GM12878 (cell line): ENCODE measurements around the gene SF1. TPM values are rescaled to one million over a fixed set of nuclear protein-coding genes. Genes with fewer than 3 reads are reported as not detected.

Experiments used
- ATAC-seq: fragments of 200-7000 bp; cut with Tn5 transposase; 3 replicates; pipeline ENCODE4 v1.9.1; 2020; ENCODE audit warnings: mild to moderate bottlenecking, moderate library complexity
- BruUV-seq: library from RNA; stranded (reverse); fragments of 400-500 nt; replicated peaks from 2 replicates; lab custom pipeline; 2021; lab: Mats Ljungman, UMichigan
- CTCF ChIA-PET: fragments of 300-600 bp; sonication (Branson Sonifier 250); formaldehyde crosslinking; extraction: SDS; loops from one replicate; lab custom pipeline; 2021; ENCODE audit warnings: inconsistent platforms; lab: Yijun Ruan, JAX
- POLR2A ChIA-PET: fragments of 350-600 bp; formaldehyde crosslinking; extraction: SDS; loops from one replicate; lab custom pipeline; 2021; ENCODE audit warnings: inconsistent platforms; lab: Charles Lee
- RAD21 ChIA-PET: fragments of 300-600 bp; sonication (Branson Sonifier 250); formaldehyde crosslinking; loops from one replicate; lab custom pipeline; 2023; ENCODE audit warnings: antibody characterized with exemption; ENCODE audit not compliant: unreplicated experiment; lab: Charles Lee
- SMC1A ChIA-PET: fragments of 300-600 bp; sonication (Branson Sonifier 250); formaldehyde crosslinking; loops from one replicate; lab custom pipeline; 2023; ENCODE audit not compliant: unreplicated experiment, uncharacterized antibody; lab: Charles Lee
- DNase-seq: peaks from one replicate; pipeline ENCODE4 v3.0.0-alpha.2; 2011; ENCODE audit warnings: low read depth, low spot score
- FAIRE-seq: peaks from 3 replicates; lab custom pipeline; 2011; peaks lifted over from hg19 to GRCh38; lab: Jason Lieb, UNC
- H2AFZ ChIP-seq: 2 replicates; pipeline ENCODE4 v1.6.0; 2011; ENCODE audit warnings: low read depth, low read length, control low read depth; ENCODE audit not compliant: control insufficient read depth
- H3K27ac ChIP-seq: 2 replicates; pipeline ENCODE4 v1.5.1; 2011; ENCODE audit warnings: control low read depth; ENCODE audit not compliant: control insufficient read depth, insufficient read depth
- H3K27me3 ChIP-seq, 2 experiments: replicated peaks in 1 of 2; 2 replicates each; pipeline versions ENCODE4 v1.6.0 to v1.6.1; 2011; ENCODE audit warnings: low read length in 1 of 2; ENCODE audit not compliant: control insufficient read depth in 2 of 2, insufficient read depth in 2 of 2
- H3K36me3 ChIP-seq, 2 experiments: 2 replicates each; pipeline ENCODE4 v1.5.1; 2011; ENCODE audit warnings: low read length in 1 of 2; ENCODE audit not compliant: control insufficient read depth in 2 of 2, insufficient read depth in 2 of 2
- H3K4me1 ChIP-seq: 2 replicates; pipeline ENCODE4 v1.6.1; 2011; ENCODE audit warnings: mild to moderate bottlenecking, low read length, moderate library complexity, mixed read lengths; ENCODE audit not compliant: control insufficient read depth, insufficient read depth
- H3K4me2 ChIP-seq: 2 replicates; pipeline ENCODE4 v1.6.0; 2011; ENCODE audit warnings: control low read depth; ENCODE audit not compliant: control insufficient read depth, insufficient read depth
- H3K4me3 ChIP-seq: fragments of 200-600 bp; sonication (generic); 2 replicates; pipeline ENCODE4 v1.5.1; 2016
- H3K79me2 ChIP-seq: 2 replicates; pipeline ENCODE4 v1.6.0; 2011; ENCODE audit warnings: low read length; ENCODE audit not compliant: control insufficient read depth, insufficient read depth
- H3K9ac ChIP-seq: 2 replicates; pipeline ENCODE4 v1.8.0; 2011; ENCODE audit warnings: low read length, control low read depth, mixed read lengths; ENCODE audit not compliant: control insufficient read depth, insufficient read depth
- H3K9me3 ChIP-seq: replicated peaks from 3 replicates; pipeline ENCODE4 v1.5.1; 2011; ENCODE audit warnings: mild to moderate bottlenecking, low read length; ENCODE audit not compliant: control insufficient read depth, insufficient read depth
- H4K20me1 ChIP-seq: 2 replicates; pipeline ENCODE4 v1.6.0; 2011; ENCODE audit not compliant: control insufficient read depth, insufficient read depth
- CREB1 ChIP-seq: IDR thresholded peaks from 2 replicates; pipeline ENCODE4 v1.6.1; 2012; ENCODE audit warnings: low read depth, mild to moderate bottlenecking, inconsistent platforms
- CREM ChIP-seq: IDR thresholded peaks from 2 replicates; pipeline ENCODE4 v1.6.1; 2014; ENCODE audit warnings: antibody characterized with exemption, low read depth
- DPF2 ChIP-seq: fragments of 450-650 bp; IDR thresholded peaks from 2 replicates; pipeline ENCODE4 v1.6.1; 2017; ENCODE audit warnings: mild to moderate bottlenecking
- ESRRA ChIP-seq: IDR thresholded peaks from 2 replicates; pipeline ENCODE4 v1.6.1; 2012; ENCODE audit warnings: mild to moderate bottlenecking, low read length, improper control_type of control experiment
- FOXK2 ChIP-seq: fragments of 450-650 bp; IDR thresholded peaks from 2 replicates; pipeline ENCODE4 v1.6.1; 2017; ENCODE audit warnings: mild to moderate bottlenecking, moderate library complexity
- GABPA ChIP-seq: IDR thresholded peaks from 2 replicates; pipeline ENCODE4 v1.6.1; 2014; ENCODE audit warnings: antibody characterized with exemption, low read depth, mild to moderate bottlenecking, inconsistent platforms
- IKZF1 ChIP-seq: fragments of 450-650 bp; conservative IDR thresholded peaks from 2 replicates; pipeline ENCODE4 v1.6.1; 2017; ENCODE audit warnings: antibody characterized with exemption, mild to moderate bottlenecking
- JUND ChIP-seq: IDR thresholded peaks from 2 replicates; pipeline ENCODE4 v1.6.1; 2012; ENCODE audit warnings: low read depth, mild to moderate bottlenecking, low read length, improper control_type of control experiment, moderate library complexity
- NRF1 ChIP-seq: conservative IDR thresholded peaks from 2 replicates; pipeline ENCODE4 v1.6.1; 2011; ENCODE audit warnings: mild to moderate bottlenecking, low read depth, low read length, improper control_type of control experiment
- POLR2AphosphoS2 ChIP-seq: IDR thresholded peaks from 2 replicates; pipeline ENCODE4 v1.6.1; 2011; ENCODE audit warnings: low read depth, mild to moderate bottlenecking, low read length, improper control_type of control experiment, moderate library complexity
- POU2F2 ChIP-seq: IDR thresholded peaks from 3 replicates; pipeline ENCODE4 v1.6.1; 2011; ENCODE audit warnings: low read depth, mild to moderate bottlenecking, low read length, borderline replicate concordance
- RB1 ChIP-seq: fragments of 450-650 bp; formaldehyde crosslinking; IDR thresholded peaks from 2 replicates; pipeline ENCODE4 v1.6.1; 2017; ENCODE audit warnings: mild to moderate bottlenecking, borderline replicate concordance
- SIN3A ChIP-seq: IDR thresholded peaks from 2 replicates; pipeline ENCODE4 v1.6.1; 2012; ENCODE audit warnings: low read depth, low read length, improper control_type of control experiment
- SMAD5 ChIP-seq: IDR thresholded peaks from 2 replicates; pipeline ENCODE4 v1.6.1; 2016; ENCODE audit warnings: antibody characterized with exemption, low read depth
- SMC3 ChIP-seq: IDR thresholded peaks from 2 replicates; pipeline ENCODE4 v1.6.1; 2011; ENCODE audit warnings: low read length, improper control_type of control experiment, borderline replicate concordance
- TARDBP ChIP-seq: IDR thresholded peaks from 2 replicates; pipeline ENCODE4 v1.6.1; 2016; ENCODE audit warnings: borderline replicate concordance
- YBX1 ChIP-seq: fragments of 450-650 bp; IDR thresholded peaks from 2 replicates; pipeline ENCODE4 v1.6.1; 2016; ENCODE audit warnings: antibody characterized with exemption
- ZNF384 ChIP-seq: IDR thresholded peaks from 2 replicates; pipeline ENCODE4 v1.6.1; 2012; ENCODE audit warnings: low read depth, mild to moderate bottlenecking, low read length, improper control_type of control experiment, borderline replicate concordance
- WGBS: methylation state at CpG from one replicate; pipeline ENCODE4 v1.1.6; 2016; ENCODE audit warnings: low lambda C conversion rate; ENCODE audit not compliant: insufficient replicate concordance, insufficient coverage; ENCODE audit errors: missing lambda C conversion rate; 5-methylcytosine and 5-hydroxymethylcytosine counted together
- in situ Hi-C: fragments of 300-500 bp; cut with MboI; formaldehyde crosslinking; loops from 9 replicates; pipeline ENCODE4 v1.14.3; 2018; ENCODE audit warnings: mixed read lengths
- intact Hi-C: fragments of 100-400 bp; cut with micrococcal nuclease; formaldehyde crosslinking; loops from one replicate; pipeline ENCODE4 v1.14.2; 2022; ENCODE audit not compliant: unreplicated experiment
- polyA plus RNA-seq, 11 experiments: library from polyadenylated mRNA; depleted of rRNA in 4 of 11; unstranded in 6 of 11; stranded (reverse) in 5 of 11; fragments of >200 nt; fragmentation: Nextera tagmentation in 4 of 11; fragmentation: Illumina TruSeq in 1 of 11; extraction: Ambion mirVana in 4 of 11; extraction: Trizol in 1 of 11; gene quantifications; 1 replicate in 1 of 11; 2 replicates in 10 of 11; pipeline versions ENCODE4 v1.2.1 to v1.2.3, GENCODE V29; 2011 to 2016; ENCODE audit warnings: inconsistent platforms in 2 of 11, missing spikeins in 2 of 11, low read depth in 1 of 11
- total RNA-seq, 4 experiments: library from RNA; depleted of rRNA in 3 of 4; stranded (reverse); fragments of >200 nt in 3 of 4; fragmentation: Illumina TruSeq in 1 of 4; extraction: Trizol in 1 of 4; gene quantifications; 2 replicates each; pipeline versions ENCODE4 v1.2.1 to v1.2.3, GENCODE V29; 2013 to 2021
- TF ChIP-seq, protein P1 (sequence below), 3 experiments: IDR thresholded peaks in 2 of 3; conservative IDR thresholded peaks in 1 of 3; 2 replicates each; pipeline ENCODE4 v1.5.1; 2011; ENCODE audit warnings: low read depth in 3 of 3, low read length in 3 of 3, mild to moderate bottlenecking in 3 of 3, control low read depth in 2 of 3, moderate library complexity in 2 of 3, inconsistent platforms in 1 of 3, mixed read lengths in 1 of 3; ENCODE audit not compliant: control insufficient read depth in 2 of 3, insufficient read depth in 1 of 3; ENCODE audit errors: extremely low read depth in 1 of 3
- TF ChIP-seq, protein P2 (sequence below): fragments of 450-650 bp; IDR thresholded peaks from 2 replicates; pipeline ENCODE4 v1.6.1; 2017; ENCODE audit warnings: mild to moderate bottlenecking

Gene SF1
- total and polyA plus RNA-seq, 10 of the 15 experiments (the other 5 are each of a cell fraction or from before 2014, with no cell fraction given), result 13.6 to 337 (median 103) TPM

DNA sequence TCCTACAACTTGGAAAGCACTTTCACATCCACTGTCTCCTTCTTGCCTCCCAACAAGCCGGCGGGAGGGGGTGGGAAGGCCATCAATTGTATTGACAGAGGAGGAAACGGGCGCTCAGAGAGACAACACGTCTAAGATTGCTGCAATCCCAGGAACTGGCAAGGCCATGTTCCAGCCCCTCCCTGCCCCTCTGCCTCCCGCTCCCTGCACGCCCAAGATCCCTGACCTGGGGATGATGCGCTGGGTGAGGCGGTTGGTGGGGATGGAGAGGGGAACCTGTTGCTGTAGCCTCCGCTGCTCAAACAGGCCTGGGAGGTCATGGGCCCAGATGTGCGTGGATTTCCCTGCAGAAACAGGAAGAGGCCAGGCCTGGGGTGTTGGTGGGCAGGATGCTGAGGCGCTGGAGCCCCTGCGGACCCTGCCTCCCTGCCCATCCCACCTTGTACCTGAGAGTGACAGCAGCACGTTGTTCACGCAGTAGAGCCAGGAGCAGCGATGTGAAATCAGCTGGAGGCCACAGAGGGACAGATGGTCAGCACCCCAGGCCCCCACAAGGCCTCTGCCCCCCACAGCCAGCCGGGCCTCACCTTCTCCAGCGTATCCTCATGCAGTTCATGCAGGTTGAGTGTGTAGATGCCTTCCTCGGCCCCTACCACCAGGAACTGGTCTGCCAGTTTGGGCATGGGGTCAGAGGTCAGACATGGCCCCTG lies 17.9 kb upstream of the SF1 start (continued):
- TF ChIP-seq, protein P1, sequence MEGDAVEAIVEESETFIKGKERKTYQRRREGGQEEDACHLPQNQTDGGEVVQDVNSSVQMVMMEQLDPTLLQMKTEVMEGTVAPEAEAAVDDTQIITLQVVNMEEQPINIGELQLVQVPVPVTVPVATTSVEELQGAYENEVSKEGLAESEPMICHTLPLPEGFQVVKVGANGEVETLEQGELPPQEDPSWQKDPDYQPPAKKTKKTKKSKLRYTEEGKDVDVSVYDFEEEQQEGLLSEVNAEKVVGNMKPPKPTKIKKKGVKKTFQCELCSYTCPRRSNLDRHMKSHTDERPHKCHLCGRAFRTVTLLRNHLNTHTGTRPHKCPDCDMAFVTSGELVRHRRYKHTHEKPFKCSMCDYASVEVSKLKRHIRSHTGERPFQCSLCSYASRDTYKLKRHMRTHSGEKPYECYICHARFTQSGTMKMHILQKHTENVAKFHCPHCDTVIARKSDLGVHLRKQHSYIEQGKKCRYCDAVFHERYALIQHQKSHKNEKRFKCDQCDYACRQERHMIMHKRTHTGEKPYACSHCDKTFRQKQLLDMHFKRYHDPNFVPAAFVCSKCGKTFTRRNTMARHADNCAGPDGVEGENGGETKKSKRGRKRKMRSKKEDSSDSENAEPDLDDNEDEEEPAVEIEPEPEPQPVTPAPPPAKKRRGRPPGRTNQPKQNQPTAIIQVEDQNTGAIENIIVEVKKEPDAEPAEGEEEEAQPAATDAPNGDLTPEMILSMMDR (IDR thresholded peaks at IDR 0.05 in 2 of 3, conservative IDR thresholded peaks at IDR 0.05 in 1 of 3; ENCODE audit: control insufficient read depth in 2 of 3, extremely low read depth in 1 of 3, insufficient read depth in 1 of 3, low read depth in 3 of 3, low read length in 3 of 3), result no peak
- TF ChIP-seq CREM, result no peak
- no peak for TF ChIP-seq NRF1
- no peak for TF ChIP-seq ESRRA

DNA sequence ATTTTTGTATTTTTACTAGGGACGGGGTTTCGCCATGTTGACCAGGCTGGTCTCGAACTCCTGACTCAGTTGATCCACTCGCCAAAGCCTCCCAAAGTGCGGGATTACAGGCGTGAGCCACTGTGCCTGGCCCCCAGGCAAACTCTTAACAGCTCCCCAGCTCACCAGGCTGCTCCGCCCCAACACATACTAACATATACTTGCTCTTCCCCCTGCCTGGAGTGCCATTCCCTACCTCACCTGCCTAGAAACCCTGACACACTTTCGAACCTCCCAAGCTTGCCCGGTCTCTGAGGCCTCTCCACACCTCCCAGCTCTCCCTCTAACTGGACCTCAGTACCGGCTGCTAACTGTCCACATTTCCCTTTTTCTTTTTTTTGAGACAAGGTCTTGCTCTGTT lies 16.2 kb upstream of the SF1 start:
- Histone ChIP-seq H3K36me3 (peaks cover 11 to 18% of the 10 kb centered on the region in 2 experiments; a peak in 3 of 4 replicates), H3K9ac (no peak overlapping the region), H4K20me1 (no peaks in the 10 kb centered on the region), H3K4me3 (no peak overlapping the region), H3K4me2 (no peak overlapping the region), H2AFZ (no peak overlapping the region), H3K4me1 (peaks cover 6% of the 10 kb centered on the region), H3K27ac (no peak overlapping the region), H3K79me2 (peaks cover 2% of the 10 kb centered on the region), H3K27me3 (no peaks in the 10 kb centered on the region), H3K9me3 (no peaks in the 10 kb centered on the region)
- intact Hi-C loops, result no loop called here
- ChIA-PET RAD21 (no interaction called here), POLR2A (no interaction called here), CTCF (interaction anchor here (0.7 to 1.2 kb wide), 3 partner anchors 10 to 22 kb away, joined by 3 read pairs; no protein-coding TSS in a partner anchor), SMC1A (interaction anchor here (0.9 to 1.1 kb wide), 2 partner anchors 9 to 54 kb away, joined by 3 to 4 read pairs; no protein-coding TSS in a partner anchor)
- FAIRE-seq (no peak), ATAC-seq (no peak), DNase-seq (no peak)
- BruUV-seq, result no TSS peak
- WGBS, result 85% methylated on average over 10 of the region's 10 CpGs
- in situ Hi-C loops, result no loop called here
- no peak for TF ChIP-seq SMC3
- no peak for TF ChIP-seq ZNF384
- TF ChIP-seq JUND, result no peak
- no peak for TF ChIP-seq YBX1
- no peak for TF ChIP-seq SMAD5
- no peak for TF ChIP-seq FOXK2
- no peak for TF ChIP-seq TARDBP
- no peak for TF ChIP-seq CREB1
- TF ChIP-seq IKZF1, result no peak
- TF ChIP-seq, protein P2, sequence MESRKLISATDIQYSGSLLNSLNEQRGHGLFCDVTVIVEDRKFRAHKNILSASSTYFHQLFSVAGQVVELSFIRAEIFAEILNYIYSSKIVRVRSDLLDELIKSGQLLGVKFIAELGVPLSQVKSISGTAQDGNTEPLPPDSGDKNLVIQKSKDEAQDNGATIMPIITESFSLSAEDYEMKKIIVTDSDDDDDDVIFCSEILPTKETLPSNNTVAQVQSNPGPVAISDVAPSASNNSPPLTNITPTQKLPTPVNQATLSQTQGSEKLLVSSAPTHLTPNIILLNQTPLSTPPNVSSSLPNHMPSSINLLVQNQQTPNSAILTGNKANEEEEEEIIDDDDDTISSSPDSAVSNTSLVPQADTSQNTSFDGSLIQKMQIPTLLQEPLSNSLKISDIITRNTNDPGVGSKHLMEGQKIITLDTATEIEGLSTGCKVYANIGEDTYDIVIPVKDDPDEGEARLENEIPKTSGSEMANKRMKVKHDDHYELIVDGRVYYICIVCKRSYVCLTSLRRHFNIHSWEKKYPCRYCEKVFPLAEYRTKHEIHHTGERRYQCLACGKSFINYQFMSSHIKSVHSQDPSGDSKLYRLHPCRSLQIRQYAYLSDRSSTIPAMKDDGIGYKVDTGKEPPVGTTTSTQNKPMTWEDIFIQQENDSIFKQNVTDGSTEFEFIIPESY, result no peak
- no peak for TF ChIP-seq GABPA
- TF ChIP-seq RB1, result no peak
- TF ChIP-seq DPF2, result no peak
- no peak for TF ChIP-seq SIN3A
- TF ChIP-seq POLR2AphosphoS2, result no peak
- no peak for TF ChIP-seq POU2F2
